ENCODE data around the gene POC1A.

The POC1A gene

GRCh38 chr3:52068055-52068571 lies 86.1 kb downstream of the POC1A start:
- H3K27ac ChIP-seq (ENCODE audit: extremely low read depth, low read depth, low read length) = no peak overlapping the region
- ChIA-PET CTCF (no interaction called here), POLR2A (interaction anchor here (2.6 kb wide), 1 partner anchor 11 kb away, joined by 7 read pairs; the partner anchor contains the start of gene DUSP7)
- no peaks in the 10 kb centered on the region for H3K4me1 ChIP-seq (ENCODE audit: control insufficient read depth, insufficient read depth, low read length)
- H3K9me3 ChIP-seq (ENCODE audit: control insufficient read depth, insufficient read depth, low read depth, low read length) = no peaks in the 10 kb centered on the region
- no peaks in the 10 kb centered on the region for H3K36me3 ChIP-seq (ENCODE audit: control insufficient read depth in 2 of 2, insufficient read depth in 1 of 2, low read length in 2 of 2)
- no peak overlapping the region for H3K4me3 ChIP-seq (ENCODE audit: low read depth, low read length)
- TF ChIP-seq ZNF23 (tag by site-specific recombination; IDR thresholded peaks at IDR 0.05; ENCODE audit: borderline replicate concordance) = no peak
- TF ChIP-seq SETDB1 (IDR thresholded peaks at IDR 0.05; ENCODE audit: insufficient read length, low read length) = no peak
- TF ChIP-seq ZNF530 (tag by site-specific recombination; IDR thresholded peaks at IDR 0.05; ENCODE audit: low read depth) = no peak
- no peak for TF ChIP-seq ZNF223 (tag by site-specific recombination; IDR thresholded peaks at IDR 0.05)
- no peak for TF ChIP-seq ZNF146 (tag by site-specific recombination; IDR thresholded peaks at IDR 0.05)
- TF ChIP-seq ATF2 (tag by site-specific recombination; IDR thresholded peaks at IDR 0.05; ENCODE audit: low read depth) = no peak
- no peak for TF ChIP-seq GFI1B (tag by site-specific recombination; IDR thresholded peaks at IDR 0.05)
- no peak for TF ChIP-seq ZNF214 (tag by site-specific recombination; IDR thresholded peaks at IDR 0.05; ENCODE audit: borderline replicate concordance)
- TF ChIP-seq TSHZ1 (tag by site-specific recombination; IDR thresholded peaks at IDR 0.05; ENCODE audit: borderline replicate concordance) = no peak
- TF ChIP-seq ZNF121 (tag by site-specific recombination; IDR thresholded peaks at IDR 0.05) = no peak
- no peak for TF ChIP-seq PRDM2 (tag by site-specific recombination; IDR thresholded peaks at IDR 0.05; ENCODE audit: borderline replicate concordance)

GRCh38 chr3:52067526-52067925 lies 86.7 kb downstream of the POC1A start:
- no peaks in the 10 kb centered on the region for H3K4me1 ChIP-seq (ENCODE audit: control insufficient read depth, insufficient read depth, low read length)
- no peak for TF ChIP-seq ZNF341 (tag by site-specific recombination; IDR thresholded peaks at IDR 0.05; ENCODE audit: low read depth)
- no peak for TF ChIP-seq ZFP3 (tag by site-specific recombination; IDR thresholded peaks at IDR 0.05; ENCODE audit: low read depth)
- CTCF ChIA-PET = interaction anchor here (0.6 kb wide), 1 partner anchor 126 kb away, joined by 3 read pairs; the partner anchor contains the start of gene RRP9
- no peak overlapping the region for H3K4me3 ChIP-seq (ENCODE audit: low read depth, low read length)
- H3K9me3 ChIP-seq (ENCODE audit: control insufficient read depth, insufficient read depth, low read depth, low read length) = no peaks in the 10 kb centered on the region
- POLR2A ChIA-PET = interaction anchor here (2.6 kb wide), 1 partner anchor 11 kb away, joined by 7 read pairs; the partner anchor contains the start of gene DUSP7
- no peak overlapping the region for H3K27ac ChIP-seq (ENCODE audit: extremely low read depth, low read depth, low read length)
- H3K36me3 ChIP-seq (ENCODE audit: control insufficient read depth in 2 of 2, insufficient read depth in 1 of 2, low read length in 2 of 2) = no peaks in the 10 kb centered on the region

Measured in HEK293 (cell line).